Measurements from ENCODE around the gene KATNB1. TPM values are rescaled to one million over a fixed set of nuclear protein-coding genes. Genes with fewer than 3 reads are reported as not detected.
"Not testable (repeated sequence)": the region's sequence is repeated elsewhere in the genome, so short reads cannot be mapped to it uniquely, and the experiment has no call there.

The KATNB1 gene
- polyA plus RNA-seq, 2 donors, result 10.5 to 16.5 TPM

DNA sequence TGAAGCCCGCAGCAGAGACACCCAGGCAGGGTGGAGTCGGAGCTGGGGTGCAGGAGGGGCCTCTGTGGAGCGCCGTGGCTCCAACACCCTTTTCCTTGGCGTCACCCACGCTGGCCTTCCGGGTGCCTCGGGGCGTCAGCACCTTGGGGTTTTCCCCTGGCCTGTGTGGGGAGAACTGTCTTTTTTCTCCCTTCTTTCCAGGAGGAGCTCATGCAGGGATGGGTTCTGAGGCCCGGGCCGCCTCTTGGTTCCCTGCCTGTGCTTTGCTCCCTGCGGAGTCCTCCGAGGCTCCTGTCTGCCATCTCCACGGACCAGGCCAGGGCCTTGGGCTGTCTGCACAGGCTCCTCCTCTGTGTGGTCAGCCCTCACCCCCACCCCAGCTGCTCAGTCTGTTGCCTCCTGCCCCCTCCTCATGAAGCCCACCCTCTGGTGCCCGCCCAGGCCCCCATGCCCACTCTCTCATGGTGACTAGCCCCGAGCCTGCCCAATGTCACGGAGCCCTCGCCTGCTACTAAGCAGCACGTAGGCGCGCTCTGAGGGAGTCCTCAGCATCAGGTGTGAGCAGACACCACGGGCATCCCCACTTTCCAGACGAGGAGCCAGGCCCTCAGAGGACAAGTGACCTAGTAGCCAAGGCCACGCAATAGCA is 5.0 kb downstream of the KATNB1 start:
- peak overlapping the region in 1 of 2 donors; percentile 60 for H3K27ac ChIP-seq (ENCODE audit: low read depth in 2 of 2, low read length in 1 of 2)
- WGBS, 2 donors, result 69 to 81% methylated on average over 24 of the region's 24 CpGs
- no peaks in the 10 kb centered on the region for H3K27me3 ChIP-seq (ENCODE audit: control insufficient read depth in 1 of 2, insufficient read depth in 2 of 2, low read length in 2 of 2)
- peaks cover 0 to 16% of the 10 kb centered on the region in 2 donors for H3K36me3 ChIP-seq (ENCODE audit: control insufficient read depth in 2 of 2, insufficient read depth in 2 of 2, low read length in 1 of 2)
- peaks cover 0 to 18% of the 10 kb centered on the region in 2 donors for H3K4me1 ChIP-seq (ENCODE audit: control insufficient read depth in 2 of 2, insufficient read depth in 2 of 2, low read length in 1 of 2)
- no peaks in the 10 kb centered on the region for H3K9me3 ChIP-seq (ENCODE audit: control insufficient read depth in 2 of 2, insufficient read depth in 1 of 2, low read depth in 1 of 2, low read length in 1 of 2)
- H3K4me3 ChIP-seq (ENCODE audit: low read depth in 1 of 2, low read length in 2 of 2), result no peak overlapping the region

DNA sequence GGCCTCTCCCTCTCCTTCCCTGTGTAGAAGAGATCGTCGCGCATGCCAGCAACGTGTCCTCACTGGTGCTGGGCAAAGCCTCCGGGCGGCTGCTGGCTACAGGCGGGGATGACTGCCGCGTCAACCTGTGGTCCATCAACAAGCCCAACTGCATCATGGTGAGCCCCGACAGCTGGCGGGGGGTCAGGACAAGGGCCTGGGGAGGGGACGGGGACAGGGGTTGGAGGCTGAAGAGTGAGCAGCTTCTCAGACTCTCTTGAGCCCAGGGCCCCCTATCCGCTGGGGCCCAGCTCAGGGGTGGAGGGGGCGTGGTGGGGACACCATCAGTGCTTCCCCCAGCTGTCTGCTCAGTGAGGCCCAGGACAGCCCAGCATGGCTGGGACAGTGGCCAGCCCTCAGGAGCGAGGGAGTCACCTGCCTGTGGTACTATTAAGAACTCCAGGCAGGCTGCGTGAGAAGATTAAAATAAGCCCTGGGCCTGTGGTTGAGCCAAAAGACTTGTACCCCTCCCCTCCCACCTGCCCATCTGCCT is 6.2 kb downstream of the KATNB1 start:
- WGBS, 2 donors, result 53 to 78% methylated on average over 16 of the region's 16 CpGs
- Histone ChIP-seq H3K27me3 (ENCODE audit: control insufficient read depth in 1 of 2, insufficient read depth in 2 of 2, low read length in 2 of 2) (no peaks in the 10 kb centered on the region), H3K36me3 (ENCODE audit: control insufficient read depth in 2 of 2, insufficient read depth in 2 of 2, low read length in 1 of 2) (peaks cover 0 to 16% of the 10 kb centered on the region in 2 donors), H3K4me1 (ENCODE audit: control insufficient read depth in 2 of 2, insufficient read depth in 2 of 2, low read length in 1 of 2) (peaks cover 0 to 15% of the 10 kb centered on the region in 2 donors), H3K4me3 (ENCODE audit: low read depth in 1 of 2, low read length in 2 of 2) (no peak overlapping the region), H3K27ac (ENCODE audit: low read depth in 2 of 2, low read length in 1 of 2) (no peak overlapping the region), H3K9me3 (ENCODE audit: control insufficient read depth in 2 of 2, insufficient read depth in 1 of 2, low read depth in 1 of 2, low read length in 1 of 2) (no peaks in the 10 kb centered on the region)

DNA sequence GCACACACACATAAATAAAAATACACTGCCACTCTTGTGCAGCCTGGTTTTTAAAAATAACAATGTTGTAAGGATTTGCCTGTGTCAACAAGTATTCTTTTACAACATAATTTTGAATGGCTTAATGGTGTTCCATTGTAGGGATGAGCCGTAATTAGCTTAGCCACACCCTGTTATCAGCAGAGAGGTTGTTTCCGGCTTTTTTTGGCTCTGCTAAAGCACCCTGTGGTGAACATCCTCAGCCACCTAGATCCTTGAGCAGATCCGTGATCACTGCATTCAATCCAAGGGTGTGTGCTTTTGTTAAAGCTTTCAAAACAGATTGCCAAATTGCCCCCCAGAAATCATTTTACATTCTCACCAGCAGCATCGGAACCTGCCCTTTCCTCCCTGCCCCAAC is 7.0 kb downstream of the KATNB1 start:
- H3K36me3 ChIP-seq (ENCODE audit: control insufficient read depth in 2 of 2, insufficient read depth in 2 of 2, low read length in 1 of 2), result peaks cover 0 to 16% of the 10 kb centered on the region in 2 donors
- H3K27me3 ChIP-seq (ENCODE audit: control insufficient read depth in 1 of 2, insufficient read depth in 2 of 2, low read length in 2 of 2), result no peaks in the 10 kb centered on the region

DNA sequence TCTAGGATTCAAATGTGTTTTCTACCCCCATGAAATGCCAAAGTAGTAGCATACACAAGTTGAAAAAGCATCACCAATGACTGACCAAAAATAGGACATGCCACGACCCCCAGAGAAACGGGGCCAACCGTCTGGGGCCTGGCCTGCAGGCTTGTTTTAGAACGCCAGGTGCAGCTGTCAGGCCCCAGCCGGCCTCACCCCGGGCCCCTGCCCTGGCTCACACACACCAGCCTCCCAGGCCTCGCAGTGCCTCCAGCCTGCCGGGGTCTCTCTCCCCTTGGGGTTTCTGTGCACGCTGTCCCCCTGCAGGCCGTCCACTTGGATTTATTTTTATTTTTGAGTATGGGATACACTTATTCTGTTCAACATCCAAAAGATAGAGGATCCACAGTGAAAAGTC is 7.9 kb downstream of the KATNB1 start:
- H3K36me3 ChIP-seq (ENCODE audit: control insufficient read depth in 2 of 2, insufficient read depth in 2 of 2, low read length in 1 of 2), result peaks cover 0 to 19% of the 10 kb centered on the region in 2 donors
- no peak overlapping the region for H3K4me3 ChIP-seq (ENCODE audit: low read depth in 1 of 2, low read length in 2 of 2)
- no peaks in the 10 kb centered on the region for H3K9me3 ChIP-seq (ENCODE audit: control insufficient read depth in 2 of 2, insufficient read depth in 1 of 2, low read depth in 1 of 2, low read length in 1 of 2)
- H3K27ac ChIP-seq (ENCODE audit: low read depth in 2 of 2, low read length in 1 of 2), result no peak overlapping the region
- 82 to 89% methylated on average over 10 of the region's 10 CpGs for WGBS, 2 donors
- H3K27me3 ChIP-seq (ENCODE audit: control insufficient read depth in 1 of 2, insufficient read depth in 2 of 2, low read length in 2 of 2), result no peaks in the 10 kb centered on the region
- peaks cover 0 to 14% of the 10 kb centered on the region in 2 donors for H3K4me1 ChIP-seq (ENCODE audit: control insufficient read depth in 2 of 2, insufficient read depth in 2 of 2, low read length in 1 of 2)

More for the DNA sequence above, 7.0 kb downstream of the KATNB1 start:
- Histone ChIP-seq H3K4me3 (ENCODE audit: low read depth in 1 of 2, low read length in 2 of 2) (no peak overlapping the region), H3K27ac (ENCODE audit: low read depth in 2 of 2, low read length in 1 of 2) (no peak overlapping the region), H3K4me1 (ENCODE audit: control insufficient read depth in 2 of 2, insufficient read depth in 2 of 2, low read length in 1 of 2) (peaks cover 0 to 14% of the 10 kb centered on the region in 2 donors), H3K9me3 (ENCODE audit: control insufficient read depth in 2 of 2, insufficient read depth in 1 of 2, low read depth in 1 of 2, low read length in 1 of 2) (no peaks in the 10 kb centered on the region)
- whole genome bisulfite sequencing, 2 donors, result 61 to 65% methylated on average over 4 of the region's 4 CpGs

DNA sequence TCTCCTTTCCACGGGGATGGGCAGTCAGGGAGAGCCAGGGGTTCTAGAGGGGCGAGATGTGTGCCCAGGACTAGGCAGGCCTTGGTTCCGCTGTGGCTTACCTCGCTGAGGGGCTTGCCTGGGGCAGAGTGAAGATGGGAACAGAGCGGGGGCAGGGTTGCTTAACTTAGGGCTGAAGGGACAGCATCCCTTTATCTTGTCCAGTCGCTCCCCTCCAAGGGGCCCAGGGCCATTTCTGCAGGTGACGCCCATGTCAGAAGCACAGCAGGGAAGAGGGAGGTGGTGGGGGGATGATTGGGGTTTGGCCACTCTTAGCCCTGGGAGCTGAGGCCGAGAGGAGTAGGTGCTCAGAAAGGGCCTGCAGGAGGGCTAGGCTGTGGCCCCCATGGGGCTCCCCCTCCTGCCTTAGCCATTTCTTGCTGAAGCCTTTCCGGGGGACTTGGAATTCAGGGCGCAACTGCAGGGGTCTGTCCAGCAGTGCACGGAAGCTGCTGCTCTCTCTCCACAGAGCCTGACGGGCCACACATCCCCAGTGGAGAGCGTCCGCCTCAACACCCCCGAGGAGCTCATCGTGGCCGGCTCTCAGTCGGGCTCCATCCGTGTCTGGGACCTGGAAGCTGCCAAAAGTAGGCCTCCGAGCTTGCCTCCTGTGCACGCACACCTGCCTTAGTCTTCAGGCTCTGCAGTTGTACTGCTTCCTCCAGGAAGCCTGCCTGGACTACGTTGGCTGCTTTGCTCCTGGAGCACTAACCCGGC is 8.5 kb downstream of the KATNB1 start:
- no peaks in the 10 kb centered on the region for H3K27me3 ChIP-seq (ENCODE audit: control insufficient read depth in 1 of 2, insufficient read depth in 2 of 2, low read length in 2 of 2)
- H3K27ac ChIP-seq (ENCODE audit: low read depth in 2 of 2, low read length in 1 of 2), result no peak overlapping the region
- peaks cover 0 to 14% of the 10 kb centered on the region in 2 donors for H3K4me1 ChIP-seq (ENCODE audit: control insufficient read depth in 2 of 2, insufficient read depth in 2 of 2, low read length in 1 of 2)
- 90 to 92% methylated on average over 23 of the region's 23 CpGs for WGBS, 2 donors
- H3K36me3 ChIP-seq (ENCODE audit: control insufficient read depth in 2 of 2, insufficient read depth in 2 of 2, low read length in 1 of 2), result peaks cover 0 to 17% of the 10 kb centered on the region in 2 donors
- H3K9me3 ChIP-seq (ENCODE audit: control insufficient read depth in 2 of 2, insufficient read depth in 1 of 2, low read depth in 1 of 2, low read length in 1 of 2), result no peaks in the 10 kb centered on the region
- H3K4me3 ChIP-seq (ENCODE audit: low read depth in 1 of 2, low read length in 2 of 2), result no peak overlapping the region

DNA sequence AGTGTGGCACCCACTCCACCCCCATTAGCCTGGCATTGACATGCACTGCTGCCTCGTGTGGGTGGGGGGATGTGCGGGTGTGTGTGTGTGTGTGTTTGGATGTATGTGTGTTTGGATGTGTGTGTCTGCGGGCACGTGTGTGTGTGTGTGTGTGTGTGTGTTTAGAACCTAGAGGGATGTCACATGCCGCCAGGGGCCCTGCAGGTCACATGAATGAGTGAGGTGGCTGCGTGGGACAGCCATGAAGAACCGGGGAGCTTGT is 9.0 kb downstream of the KATNB1 start:
- H3K36me3 ChIP-seq (ENCODE audit: control insufficient read depth in 2 of 2, insufficient read depth in 2 of 2, low read length in 1 of 2), result peaks cover 0 to 15% of the 10 kb centered on the region in 2 donors
- WGBS, 2 donors, result 91 to 93% methylated on average over 6 to 7 of the region's 7 CpGs
- H3K4me1 ChIP-seq (ENCODE audit: control insufficient read depth in 2 of 2, insufficient read depth in 2 of 2, low read length in 1 of 2), result peaks cover 0 to 13% of the 10 kb centered on the region in 2 donors
- H3K27me3 ChIP-seq (ENCODE audit: control insufficient read depth in 1 of 2, insufficient read depth in 2 of 2, low read length in 2 of 2), result no peaks in the 10 kb centered on the region
- H3K9me3 ChIP-seq (ENCODE audit: control insufficient read depth in 2 of 2, insufficient read depth in 1 of 2, low read depth in 1 of 2, low read length in 1 of 2), result no peaks in the 10 kb centered on the region
- no peak overlapping the region for H3K4me3 ChIP-seq (ENCODE audit: low read depth in 1 of 2, low read length in 2 of 2)
- H3K27ac ChIP-seq (ENCODE audit: low read depth in 2 of 2, low read length in 1 of 2), result no peak overlapping the region

DNA sequence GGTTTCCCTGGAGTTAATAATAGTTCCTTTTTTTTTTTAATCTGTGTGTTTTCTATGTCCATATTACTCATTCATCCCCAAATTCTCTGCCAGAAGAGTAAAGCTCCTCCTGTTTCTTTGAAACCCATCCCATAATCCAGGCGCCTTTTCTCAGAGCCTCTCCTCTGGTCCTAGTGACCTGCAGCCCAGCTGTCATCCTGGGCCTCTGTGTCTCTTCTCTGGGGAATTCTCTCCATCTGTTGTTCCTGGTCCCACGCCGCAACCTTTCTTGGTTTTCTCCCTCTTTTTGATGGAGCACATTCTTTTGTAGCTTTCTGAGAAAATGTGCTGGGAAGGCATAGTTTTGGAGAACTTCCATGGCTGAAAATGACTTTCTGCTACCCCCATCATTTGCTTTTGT is 10.2 kb downstream of the KATNB1 start:
- H3K4me1 ChIP-seq (ENCODE audit: control insufficient read depth in 2 of 2, insufficient read depth in 2 of 2, low read length in 1 of 2), result peaks cover 0 to 2% of the 10 kb centered on the region in 2 donors
- H3K27ac ChIP-seq (ENCODE audit: low read depth in 2 of 2, low read length in 1 of 2), result no peak overlapping the region
- H3K4me3 ChIP-seq (ENCODE audit: low read depth in 1 of 2, low read length in 2 of 2), result no peak overlapping the region
- no peaks in the 10 kb centered on the region for H3K9me3 ChIP-seq (ENCODE audit: control insufficient read depth in 2 of 2, insufficient read depth in 1 of 2, low read depth in 1 of 2, low read length in 1 of 2)
- H3K27me3 ChIP-seq (ENCODE audit: control insufficient read depth in 1 of 2, insufficient read depth in 2 of 2, low read length in 2 of 2), result no peaks in the 10 kb centered on the region
- WGBS, 2 donors, result 95 to 96% methylated on average over 3 of the region's 3 CpGs
- H3K36me3 ChIP-seq (ENCODE audit: control insufficient read depth in 2 of 2, insufficient read depth in 2 of 2, low read length in 1 of 2), result peaks cover 0 to 17% of the 10 kb centered on the region in 2 donors

DNA sequence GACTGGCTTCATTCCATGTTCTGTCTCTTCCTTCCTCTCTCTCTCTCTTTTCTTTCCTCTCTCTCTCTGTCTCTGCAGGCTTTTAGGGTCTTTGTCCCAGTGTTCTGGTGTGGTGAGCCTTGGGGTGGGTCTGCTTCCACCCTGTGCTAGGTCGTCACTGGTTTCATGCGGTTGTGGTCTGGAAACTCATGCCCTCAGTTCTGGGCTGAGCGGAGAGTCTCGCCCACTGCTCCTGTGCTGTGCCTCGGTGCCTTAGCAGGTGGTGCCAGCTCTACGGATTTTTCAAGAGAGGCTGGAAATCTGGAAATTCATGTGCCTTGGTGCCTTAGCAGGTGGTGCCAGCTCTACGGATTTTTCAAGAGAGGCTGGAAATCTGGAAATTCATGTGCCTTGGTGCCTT is 10.7 kb downstream of the KATNB1 start:
- peaks cover 0 to 21% of the 10 kb centered on the region in 2 donors for H3K36me3 ChIP-seq (ENCODE audit: control insufficient read depth in 2 of 2, insufficient read depth in 2 of 2, low read length in 1 of 2)
- whole genome bisulfite sequencing, 2 donors, result 90 to 92% methylated on average over 6 to 7 of the region's 7 CpGs
- not testable (repeated sequence) for H3K4me1 ChIP-seq (ENCODE audit: control insufficient read depth in 2 of 2, insufficient read depth in 2 of 2, low read length in 1 of 2); H3K9me3 ChIP-seq (ENCODE audit: control insufficient read depth in 2 of 2, insufficient read depth in 1 of 2, low read depth in 1 of 2, low read length in 1 of 2); H3K4me3 ChIP-seq (ENCODE audit: low read depth in 1 of 2, low read length in 2 of 2); H3K27ac ChIP-seq (ENCODE audit: low read depth in 2 of 2, low read length in 1 of 2); H3K27me3 ChIP-seq (ENCODE audit: control insufficient read depth in 1 of 2, insufficient read depth in 2 of 2, low read length in 2 of 2)

DNA sequence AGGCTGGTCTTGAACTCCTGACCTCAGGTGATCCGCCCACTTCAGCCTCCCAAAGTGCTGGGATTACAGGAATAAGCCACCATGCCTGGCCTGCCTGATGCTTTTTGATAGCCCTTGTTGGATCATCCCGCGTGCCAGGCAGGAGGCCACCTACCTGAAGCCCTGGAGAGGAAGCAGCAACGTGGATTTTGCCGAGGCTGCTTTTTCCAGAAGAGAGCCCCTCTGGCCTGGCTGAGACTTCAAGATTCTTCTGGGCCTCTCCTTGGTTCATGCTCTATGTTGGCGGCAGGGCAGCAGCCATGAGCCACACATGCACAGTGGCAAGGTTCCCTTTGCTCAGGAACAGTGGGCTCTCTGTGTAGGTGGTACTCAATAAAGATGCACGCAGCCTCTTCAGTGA is 11.5 kb downstream of the KATNB1 start:
- Histone ChIP-seq H3K27ac (ENCODE audit: low read depth in 2 of 2, low read length in 1 of 2) (no peak overlapping the region), H3K9me3 (ENCODE audit: control insufficient read depth in 2 of 2, insufficient read depth in 1 of 2, low read depth in 1 of 2, low read length in 1 of 2) (no peaks in the 10 kb centered on the region), H3K27me3 (ENCODE audit: control insufficient read depth in 1 of 2, insufficient read depth in 2 of 2, low read length in 2 of 2) (no peaks in the 10 kb centered on the region), H3K36me3 (ENCODE audit: control insufficient read depth in 2 of 2, insufficient read depth in 2 of 2, low read length in 1 of 2) (peaks cover 0 to 25% of the 10 kb centered on the region in 2 donors), H3K4me3 (ENCODE audit: low read depth in 1 of 2, low read length in 2 of 2) (no peak overlapping the region), H3K4me1 (ENCODE audit: control insufficient read depth in 2 of 2, insufficient read depth in 2 of 2, low read length in 1 of 2) (no peaks in the 10 kb centered on the region)
- WGBS, 2 donors, result 92 to 93% methylated on average over 7 of the region's 7 CpGs
